ENCODE results near the gene MARVELD1.

MARVELD1 gene

GRCh38 chr10:97754726-97755125 lies 41.2 kb downstream of the MARVELD1 start:
- TF ChIP-seq CTCF (IDR thresholded peaks at IDR 0.05; ENCODE audit: low read depth, low read length) (no peak), EZH2phosphoT487 (IDR thresholded peaks at IDR 0.05; ENCODE audit: low read depth) (no peak)
- no peak overlapping the region for H3K4me2 ChIP-seq (ENCODE audit: low read length)
- H3K79me2 ChIP-seq (ENCODE audit: low read length) = no peaks in the 10 kb centered on the region
- no peaks in the 10 kb centered on the region for H3K4me1 ChIP-seq (ENCODE audit: low read length)
- H3K4me3 ChIP-seq (ENCODE audit: low read length) = no peak overlapping the region
- no peak overlapping the region for H3K27ac ChIP-seq (ENCODE audit: low read length)
- peaks cover 19% of the 10 kb centered on the region for H3K36me3 ChIP-seq (replicated peaks; ENCODE audit: low read depth, low read length)
- H2AFZ ChIP-seq (ENCODE audit: low read depth, low read length) = no peak overlapping the region
- H4K20me1 ChIP-seq (ENCODE audit: insufficient read depth, low read length) = no peaks in the 10 kb centered on the region
- no peaks in the 10 kb centered on the region for H3K9me3 ChIP-seq (ENCODE audit: insufficient read depth, low read length)
- H3K27me3 ChIP-seq (ENCODE audit: low read depth, low read length) = no peaks in the 10 kb centered on the region
- H3K9ac ChIP-seq (ENCODE audit: low read length) = no peak overlapping the region

GRCh38 chr10:97755718-97756117 lies 42.2 kb downstream of the MARVELD1 start:
- TF ChIP-seq EZH2phosphoT487 (IDR thresholded peaks at IDR 0.05; ENCODE audit: low read depth) (no peak), CTCF (IDR thresholded peaks at IDR 0.05; ENCODE audit: low read depth, low read length) (no peak)
- Histone ChIP-seq H3K9me3 (ENCODE audit: insufficient read depth, low read length) (no peaks in the 10 kb centered on the region), H3K4me2 (ENCODE audit: low read length) (no peak overlapping the region), H3K27ac (ENCODE audit: low read length) (no peak overlapping the region), H3K9ac (ENCODE audit: low read length) (no peak overlapping the region), H3K79me2 (ENCODE audit: low read length) (no peaks in the 10 kb centered on the region), H3K27me3 (ENCODE audit: low read depth, low read length) (no peaks in the 10 kb centered on the region), H3K36me3 (replicated peaks; ENCODE audit: low read depth, low read length) (peaks cover 23% of the 10 kb centered on the region), H3K4me1 (ENCODE audit: low read length) (no peaks in the 10 kb centered on the region), H3K4me3 (ENCODE audit: low read length) (no peak overlapping the region), H2AFZ (ENCODE audit: low read depth, low read length) (no peak overlapping the region), H4K20me1 (ENCODE audit: insufficient read depth, low read length) (no peaks in the 10 kb centered on the region)

- TF ChIP-seq EZH2phosphoT487 (IDR thresholded peaks at IDR 0.05; ENCODE audit: low read depth) (no peak), CTCF (IDR thresholded peaks at IDR 0.05; ENCODE audit: low read depth, low read length) (no peak)
- Histone ChIP-seq H3K27ac (ENCODE audit: low read length) (no peak overlapping the region), H3K4me2 (ENCODE audit: low read length) (no peak overlapping the region), H2AFZ (ENCODE audit: low read depth, low read length) (no peak overlapping the region), H3K9me3 (ENCODE audit: insufficient read depth, low read length) (no peaks in the 10 kb centered on the region), H3K27me3 (ENCODE audit: low read depth, low read length) (no peaks in the 10 kb centered on the region), H3K4me3 (ENCODE audit: low read length) (no peak overlapping the region), H3K4me1 (ENCODE audit: low read length) (no peaks in the 10 kb centered on the region), H3K9ac (ENCODE audit: low read length) (no peak overlapping the region), H4K20me1 (ENCODE audit: insufficient read depth, low read length) (no peaks in the 10 kb centered on the region), H3K36me3 (replicated peaks; ENCODE audit: low read depth, low read length) (peaks cover 23% of the 10 kb centered on the region), H3K79me2 (ENCODE audit: low read length) (no peaks in the 10 kb centered on the region)
Observed at GRCh38 chr10:97757471-97757870, 43.9 kb downstream of the MARVELD1 start.

GRCh38 chr10:97759158-97759887 lies 45.8 kb downstream of the MARVELD1 start:
- H3K9me3 ChIP-seq (ENCODE audit: insufficient read depth, low read length) = no peaks in the 10 kb centered on the region
- no peak overlapping the region for H3K9ac ChIP-seq (ENCODE audit: low read length)
- no peak overlapping the region for H3K4me3 ChIP-seq (ENCODE audit: low read length)
- H3K27me3 ChIP-seq (ENCODE audit: low read depth, low read length) = no peaks in the 10 kb centered on the region
- no peak overlapping the region for H3K27ac ChIP-seq (ENCODE audit: low read length)
- H2AFZ ChIP-seq (ENCODE audit: low read depth, low read length) = no peak overlapping the region
- no peaks in the 10 kb centered on the region for H4K20me1 ChIP-seq (ENCODE audit: insufficient read depth, low read length)
- TF ChIP-seq EZH2phosphoT487 (IDR thresholded peaks at IDR 0.05; ENCODE audit: low read depth) (no peak), CTCF (IDR thresholded peaks at IDR 0.05; ENCODE audit: low read depth, low read length) (peak; percentile 50; the same call in 1 of the 2 replicates)
- peaks cover 16% of the 10 kb centered on the region for H3K36me3 ChIP-seq (replicated peaks; ENCODE audit: low read depth, low read length)
- H3K4me1 ChIP-seq (ENCODE audit: low read length) = peaks cover 4% of the 10 kb centered on the region
- no peaks in the 10 kb centered on the region for H3K79me2 ChIP-seq (ENCODE audit: low read length)
- no peak overlapping the region for H3K4me2 ChIP-seq (ENCODE audit: low read length)
